Nephron progenitor cell (in vitro differentiated cells): Measurements from ENCODE around the gene RACK1.

Experiments used
- DNase-seq: peaks from one replicate; pipeline ENCODE4 v3.0.0; 2021
- H3K27ac Mint-ChIP-seq: 2 replicates; pipeline ENCODE4 v1.8.0; 2021; ENCODE audit warnings: mild to moderate bottlenecking, moderate library complexity, mixed read lengths
- H3K27me3 Mint-ChIP-seq: 2 replicates; pipeline ENCODE4 v1.8.0; 2021; ENCODE audit warnings: mild to moderate bottlenecking, low read depth, mixed read lengths; ENCODE audit not compliant: poor library complexity
- H3K36me3 Mint-ChIP-seq: 2 replicates; pipeline ENCODE4 v1.8.0; 2021; ENCODE audit warnings: low read depth, mixed read lengths
- H3K4me1 Mint-ChIP-seq: 2 replicates; pipeline ENCODE4 v1.8.0; 2021; ENCODE audit warnings: mixed read lengths
- H3K4me3 Mint-ChIP-seq: 2 replicates; pipeline ENCODE4 v1.8.0; 2021; ENCODE audit warnings: mild to moderate bottlenecking, moderate library complexity, mixed read lengths
- H3K9me3 Mint-ChIP-seq: 2 replicates; pipeline ENCODE4 v1.8.0; 2021; ENCODE audit warnings: mild to moderate bottlenecking, moderate library complexity, mixed read lengths
- CTCF ChIP-seq: fragments of 200-600 bp; sonication (generic); IDR thresholded peaks from 2 replicates; pipeline ENCODE4 v1.5.0; 2021; ENCODE audit warnings: antibody characterized with exemption

RACK1 gene

GRCh38 chr5:181207214-181207959 lies 36.3 kb downstream of the RACK1 start:
- no peak for TF ChIP-seq CTCF
- Mint-ChIP-seq H3K4me3 (peak overlapping the region; percentile 93), H3K4me1 (peaks cover 20% of the 10 kb centered on the region), H3K27ac (peak overlapping the region; percentile 20), H3K27me3 (peaks cover 86% of the 10 kb centered on the region), H3K36me3 (no peaks in the 10 kb centered on the region), H3K9me3 (peaks cover 20% of the 10 kb centered on the region)
- DNase-seq, result peak; percentile 78

GRCh38 chr5:181205761-181206649 lies 37.7 kb downstream of the RACK1 start:
- peak overlapping the region; percentile 86 for H3K27ac Mint-ChIP-seq
- H3K4me1 Mint-ChIP-seq, result peaks cover 20% of the 10 kb centered on the region
- TF ChIP-seq CTCF, result no peak
- H3K4me3 Mint-ChIP-seq, result peak overlapping the region; percentile 93
- peak; percentile 44 for DNase-seq
- H3K9me3 Mint-ChIP-seq, result peaks cover 20% of the 10 kb centered on the region
- H3K36me3 Mint-ChIP-seq, result no peaks in the 10 kb centered on the region
- peaks cover 87% of the 10 kb centered on the region for H3K27me3 Mint-ChIP-seq

GRCh38 chr5:181204826-181205760 lies 38.6 kb downstream of the RACK1 start, which contains the start of gene TRIM7:
TRIM7 (minus strand) TSS chr5:181205196; CDS start chr5:181205110, 86 bp downstream.
- Mint-ChIP-seq H3K4me3 (peak within 1 kb of the TSS; percentile 93), H3K36me3 (no peaks in the 10 kb centered on the region), H3K27ac (no peak within 1 kb of the TSS), H3K27me3 (peaks cover 87% of the 10 kb centered on the region), H3K4me1 (peaks cover 28% of the 10 kb centered on the region), H3K9me3 (peaks cover 20% of the 10 kb centered on the region)
- peak; percentile 61 for DNase-seq
- TF ChIP-seq CTCF, result no peak

- Mint-ChIP-seq H3K27ac (no peak overlapping the region), H3K4me1 (peaks cover 32% of the 10 kb centered on the region), H3K27me3 (peaks cover 92% of the 10 kb centered on the region)
Observed at GRCh38 chr5:181204113-181204825, 39.4 kb downstream of the RACK1 start.

More at GRCh38 chr5:181204113-181204825, 39.4 kb downstream of the RACK1 start:
- peaks cover 20% of the 10 kb centered on the region for H3K9me3 Mint-ChIP-seq
- DNase-seq, result peak; percentile 39
- no peak for TF ChIP-seq CTCF
- H3K36me3 Mint-ChIP-seq, result no peaks in the 10 kb centered on the region
- H3K4me3 Mint-ChIP-seq, result peak overlapping the region; percentile 85
